Daoy (cell line): ENCODE measurements around the gene TMEM82. TPM values are rescaled to one million over a fixed set of nuclear protein-coding genes. Genes with fewer than 3 reads are reported as not detected.
"Not testable (repeated sequence)": the region's sequence is repeated elsewhere in the genome, so short reads cannot be mapped to it uniquely, and the experiment has no call there.

Source experiments
- DNase-seq: peaks from one replicate; pipeline ENCODE4 v3.0.0-alpha.2; 2015; ENCODE audit warnings: low read depth
- total RNA-seq: library from RNA; depleted of rRNA; stranded (reverse); fragments of >200 nt; shearing (Covaris generic); gene quantifications from 2 replicates; pipeline ENCODE4 v1.2.3, GENCODE V29; 2014; rRNA removed

The TMEM82 gene
- total RNA-seq = not detected in 2 replicates

DNA sequence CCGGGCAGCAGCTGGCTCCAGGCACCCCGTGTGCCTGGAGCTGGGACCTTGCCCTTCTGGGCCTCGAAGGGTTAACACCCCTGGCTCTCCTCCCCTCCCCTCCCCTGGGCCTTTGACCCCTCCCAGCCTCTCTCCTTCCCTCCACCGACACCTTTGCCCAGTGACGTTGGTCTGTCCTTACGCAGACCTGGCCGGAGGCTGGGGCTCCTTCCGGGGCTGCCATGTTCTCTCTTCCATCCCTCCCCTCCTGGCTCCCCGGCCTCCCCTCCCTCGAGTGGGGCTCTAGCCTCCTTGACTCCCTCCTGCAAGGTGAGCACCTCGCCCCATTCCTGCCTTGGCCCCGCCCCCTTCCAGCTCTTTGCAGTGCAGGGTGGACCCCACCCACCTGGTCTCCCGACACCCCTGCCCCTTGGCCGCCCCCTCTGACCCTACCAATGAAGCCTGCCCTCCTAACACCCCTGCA, at the start of gene TMEM82:
Gene TMEM82, plus strand, starts transcription at position 161 of the 463 bp plus-strand sequence. Its CDS starts 61 bp downstream, at position 222.
- no peak for DNase-seq

DNA sequence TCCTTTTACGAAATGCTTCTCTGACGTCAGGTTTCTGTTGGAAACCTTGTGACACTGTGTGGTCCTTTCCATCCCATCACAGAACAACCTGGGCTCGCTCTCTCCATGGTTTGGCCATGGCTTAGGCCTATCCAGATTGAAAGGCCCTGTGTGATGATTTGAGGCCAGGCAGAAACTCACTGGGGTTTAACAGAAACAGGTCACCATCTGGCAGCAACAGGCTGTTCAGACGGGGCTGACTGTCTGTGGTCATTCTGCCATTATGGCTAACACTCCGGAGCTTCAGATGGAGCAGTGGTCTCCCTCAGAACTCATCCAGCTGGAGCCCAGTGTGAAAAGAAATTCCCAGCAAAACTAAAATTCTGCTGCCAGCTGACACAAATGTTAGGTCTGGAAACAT, 48.9 kb upstream of the TMEM82 start:
- no peak for DNase-seq

DNA sequence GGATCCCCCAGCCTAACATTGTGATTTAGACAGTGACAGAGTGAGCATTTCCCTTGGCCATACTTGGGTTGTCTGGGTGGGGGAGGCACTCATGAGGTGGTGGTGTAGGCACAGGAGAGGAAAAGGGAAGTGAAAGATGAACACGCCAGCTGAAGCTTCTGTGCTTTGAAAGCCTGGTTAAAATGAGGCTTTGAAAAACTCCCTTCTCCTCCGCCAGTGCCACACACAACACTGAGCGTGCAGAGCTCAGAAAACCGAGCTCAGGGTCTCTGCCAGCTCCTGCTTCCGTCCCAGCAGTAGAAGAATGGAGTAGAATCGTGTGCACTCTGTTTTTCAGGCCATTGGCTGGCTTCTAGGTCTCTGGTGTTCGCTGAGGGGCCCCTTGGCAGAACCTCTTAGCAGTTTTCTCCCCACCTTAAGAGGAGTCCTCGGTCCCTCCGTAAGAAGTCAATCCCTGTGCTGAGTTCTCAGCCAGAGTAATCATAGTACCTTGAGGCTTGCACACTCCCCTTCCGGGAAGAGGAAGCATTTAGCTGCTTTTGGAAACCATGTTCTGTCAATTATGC, 45.3 kb upstream of the TMEM82 start:
- no peak for DNase-seq

DNA sequence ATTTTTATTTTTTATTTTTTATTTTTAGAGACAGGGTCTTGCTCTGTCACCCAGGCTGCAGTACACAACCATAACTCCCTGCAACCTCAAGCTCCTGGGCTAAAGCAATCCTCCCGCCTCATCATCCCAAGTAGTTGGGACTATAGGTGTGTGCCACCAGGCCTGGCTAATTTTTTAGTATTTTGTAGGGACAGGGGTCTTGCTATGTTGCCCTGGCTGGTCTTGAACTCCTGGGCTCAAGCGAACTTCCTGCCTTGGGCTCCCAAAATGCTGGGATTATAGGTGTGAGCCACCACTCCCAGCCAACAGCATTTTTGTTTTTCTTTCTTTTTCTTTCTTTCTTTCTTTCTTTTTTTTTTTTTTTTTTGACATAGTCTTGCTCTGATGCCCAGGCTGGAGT, 44.1 kb upstream of the TMEM82 start:
- DNase-seq = no peak

DNA sequence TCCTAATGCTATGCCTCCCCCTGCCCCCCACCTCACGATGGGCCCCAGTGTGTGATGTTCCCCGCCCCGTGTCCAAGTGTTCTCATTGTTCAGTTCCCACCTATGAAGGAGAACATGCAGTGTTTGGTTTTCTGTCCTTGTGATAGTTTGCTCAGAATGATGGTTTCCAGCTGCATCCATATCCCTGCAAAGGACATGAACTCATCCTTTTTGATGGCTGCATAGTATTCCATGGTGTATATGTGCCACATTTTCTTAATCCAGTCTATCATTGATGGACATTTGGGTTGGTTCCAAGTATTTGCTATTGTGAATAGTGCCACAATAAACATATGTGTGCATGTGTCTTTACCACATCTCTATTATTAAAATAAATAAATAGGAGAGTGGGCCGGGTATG, 43.0 kb upstream of the TMEM82 start:
- not testable (repeated sequence) for DNase-seq

DNA sequence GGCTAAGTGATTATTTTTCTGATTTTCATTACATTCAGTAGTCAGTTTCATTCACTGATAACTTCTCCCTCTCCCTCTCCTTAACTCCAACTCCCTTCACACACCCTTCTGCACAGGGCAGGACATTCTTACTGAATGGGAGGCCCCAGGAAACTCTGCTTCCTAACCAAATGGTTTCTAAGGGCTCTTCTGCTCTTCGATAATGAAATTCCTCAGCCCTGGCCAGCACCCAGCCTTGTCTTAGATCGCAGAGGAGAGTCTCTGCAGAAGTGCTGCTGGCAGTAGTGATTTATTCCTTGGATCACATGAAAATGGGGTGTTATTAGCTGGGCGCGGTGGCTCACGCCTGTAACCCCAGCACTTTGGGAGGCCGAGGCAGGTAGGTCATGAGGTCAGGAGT, 41.8 kb upstream of the TMEM82 start:
- no peak for DNase-seq

DNA sequence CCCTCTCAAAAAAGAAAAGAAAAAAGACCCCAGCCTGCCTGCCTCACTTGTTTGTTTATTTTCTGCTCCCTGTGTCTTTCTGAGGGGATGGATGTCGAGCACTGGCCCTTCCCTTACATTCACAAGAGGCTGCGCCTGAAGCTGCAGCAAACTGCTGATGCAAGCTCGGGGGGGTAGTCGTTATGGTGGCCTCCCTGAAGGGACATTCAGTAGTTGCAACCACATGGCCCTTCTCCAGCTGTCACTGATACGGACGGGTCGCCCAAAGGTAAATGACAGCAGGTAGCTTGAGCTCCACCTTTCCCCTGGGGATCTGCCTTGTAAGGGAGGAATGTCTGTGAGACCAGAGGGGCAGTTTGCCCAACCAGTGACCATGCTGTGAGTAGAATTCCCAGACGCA, 40.5 kb upstream of the TMEM82 start:
- DNase-seq = no peak

DNA sequence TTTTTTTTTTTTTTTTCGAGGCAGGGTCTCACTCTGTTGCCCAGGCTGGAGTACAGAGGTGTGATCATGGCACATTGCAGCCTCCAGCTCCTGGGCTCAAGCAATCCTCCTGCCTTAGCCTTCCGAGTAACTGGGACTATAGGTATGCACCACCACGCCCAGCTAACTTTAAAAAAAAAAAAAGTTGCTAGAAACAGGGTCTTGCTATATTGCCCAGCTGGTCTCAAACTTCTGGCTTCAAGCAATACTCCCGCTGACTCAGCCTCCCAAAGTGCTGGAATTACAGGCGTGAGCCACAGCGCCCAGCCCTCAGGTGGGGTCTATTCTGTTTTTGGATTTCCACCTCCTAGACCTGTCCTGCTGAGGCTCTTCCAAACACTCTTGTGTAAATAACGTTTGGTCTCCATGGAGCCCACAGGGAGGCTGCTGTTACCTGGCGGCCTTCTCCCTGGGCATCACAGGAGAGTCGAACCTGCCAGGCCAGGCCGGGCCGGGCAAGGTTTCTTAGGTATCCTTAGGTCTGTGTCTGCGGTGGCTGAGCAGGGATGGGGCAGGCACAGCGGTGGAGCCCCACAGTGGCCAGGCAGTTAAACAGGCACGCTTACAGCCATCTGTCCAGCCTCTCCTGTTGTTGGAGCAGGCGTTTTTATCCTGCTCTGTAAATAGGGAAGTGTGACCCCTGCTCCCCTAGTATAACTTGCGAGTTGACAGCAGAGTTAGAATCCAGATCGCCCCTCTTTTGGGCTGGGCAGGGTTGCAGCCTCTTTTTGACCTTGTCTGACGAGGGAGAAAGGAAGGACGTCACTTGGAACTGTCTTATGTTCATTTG, 39.4 kb upstream of the TMEM82 start:
- peak; percentile 43 for DNase-seq

DNA sequence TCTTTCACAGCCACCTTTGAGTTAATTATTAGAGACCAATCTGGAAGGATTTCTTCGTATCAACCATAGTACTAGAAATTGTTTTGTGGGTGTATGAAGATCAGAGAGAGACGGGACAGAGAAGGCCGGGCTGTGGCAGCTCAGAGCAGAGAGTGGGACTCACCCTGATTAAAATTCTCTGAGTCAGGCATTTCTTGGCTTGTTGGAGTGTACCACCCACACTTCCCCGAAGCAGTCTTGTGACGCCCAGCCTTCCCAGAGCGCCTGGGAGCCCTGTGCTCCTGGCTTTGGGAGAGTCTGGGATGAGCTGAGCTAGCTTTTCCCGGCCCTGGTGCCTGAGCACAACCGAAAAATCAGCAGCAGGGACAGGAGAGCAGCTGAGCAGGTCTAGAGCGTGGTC, 38.7 kb upstream of the TMEM82 start:
- peak; percentile 80 for DNase-seq

DNA sequence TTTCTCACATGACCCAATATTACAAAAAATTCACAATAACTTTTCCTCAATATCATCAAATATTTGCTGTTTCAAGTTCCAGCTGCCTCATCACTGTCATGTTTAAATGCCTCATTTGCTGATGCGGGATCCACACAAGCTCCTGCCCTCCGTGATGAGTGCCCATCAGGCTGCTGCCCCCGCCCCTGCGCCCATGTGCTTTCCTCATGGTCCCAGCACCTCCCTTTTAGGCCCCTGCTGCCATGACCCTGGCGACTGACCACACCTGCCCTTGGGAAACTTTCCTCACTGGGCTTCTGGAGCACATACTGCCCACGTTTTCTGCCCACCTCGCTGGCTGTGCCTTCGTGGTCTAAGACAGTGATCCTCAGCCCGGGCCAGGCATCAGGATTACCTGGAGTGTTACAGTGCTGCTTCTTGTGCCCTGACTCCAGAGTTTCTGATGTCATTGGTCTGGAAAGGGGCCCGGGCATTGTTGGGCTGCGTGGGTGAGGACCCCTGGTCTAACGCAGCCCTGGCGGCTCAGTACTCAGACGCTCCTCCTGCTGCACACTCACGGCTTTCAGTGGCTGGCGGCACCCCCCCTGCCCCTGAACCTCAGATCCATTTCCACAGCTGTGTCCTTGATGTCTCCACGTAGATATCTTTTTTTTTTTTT, 37.6 kb upstream of the TMEM82 start:
- no peak for DNase-seq

DNA sequence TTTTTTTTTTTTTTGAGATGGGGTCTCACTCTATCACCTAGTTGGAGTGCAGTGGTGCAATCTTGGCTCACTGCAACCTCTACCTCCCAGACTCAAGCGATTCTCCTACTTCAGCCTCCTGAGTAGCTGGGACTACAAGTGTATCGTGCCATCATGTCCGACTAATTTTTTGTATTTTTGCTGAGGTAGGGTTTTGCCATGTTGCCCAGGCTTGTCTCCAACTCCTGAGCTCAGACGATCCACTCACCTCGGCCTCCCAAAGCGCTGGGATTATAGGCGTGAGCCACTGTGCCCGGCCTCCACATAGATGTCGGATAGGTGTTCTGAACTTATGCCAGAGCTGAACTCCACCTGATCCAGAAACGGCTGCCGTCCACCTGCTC, 37.1 kb upstream of the TMEM82 start:
- DNase-seq = no peak

DNA sequence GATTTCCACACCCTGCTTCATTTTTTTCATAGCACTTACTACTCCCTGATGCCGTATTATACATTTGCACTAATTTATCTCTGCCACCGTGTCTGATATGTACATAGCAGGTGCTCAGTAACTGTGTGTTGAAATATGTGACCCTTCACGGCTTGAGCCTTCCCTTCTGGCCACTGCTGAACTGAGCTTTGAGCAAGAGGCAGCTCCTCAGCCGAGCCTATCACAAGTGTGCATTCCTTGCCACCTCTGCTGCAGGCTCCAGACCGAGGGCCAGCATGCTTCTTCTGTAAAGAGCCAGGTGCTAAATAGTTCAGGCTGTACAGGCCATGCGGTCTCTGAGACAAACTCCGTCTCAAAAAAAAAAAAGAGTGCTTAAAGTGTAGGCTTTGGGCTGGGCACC, 35.5 kb upstream of the TMEM82 start:
- no peak for DNase-seq

DNA sequence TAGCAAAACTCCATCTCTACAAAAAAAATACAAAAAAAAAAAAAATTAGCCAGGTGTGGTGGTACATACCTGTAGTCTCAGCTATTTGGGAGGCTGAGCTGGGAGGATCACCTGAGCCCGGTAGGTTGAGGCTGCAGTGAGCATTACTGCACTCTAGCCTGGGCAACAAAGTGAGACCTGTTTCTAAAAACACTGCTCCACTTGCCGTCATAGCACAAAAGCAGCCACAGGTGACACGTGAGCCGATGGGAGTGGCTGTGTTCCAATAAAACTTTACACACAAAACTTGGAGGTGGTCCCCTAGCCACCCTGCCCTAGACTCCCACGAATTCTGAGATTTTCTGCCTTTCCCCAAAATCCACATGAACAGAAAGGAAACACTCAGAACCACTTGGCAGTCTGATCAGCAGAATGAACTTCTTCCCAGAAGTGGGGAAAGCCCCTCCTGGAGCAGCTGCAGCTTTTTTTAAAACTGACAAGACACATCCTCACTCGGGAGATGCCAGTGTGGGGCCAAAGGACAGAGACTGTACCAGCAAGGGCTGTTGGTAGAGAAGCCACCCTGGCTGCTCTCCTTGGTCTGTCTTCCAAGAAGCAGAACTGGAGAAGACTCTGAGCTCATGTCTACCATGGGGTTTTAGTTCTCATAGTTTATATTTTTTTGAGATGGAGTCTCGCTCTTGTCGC, 34.9 kb upstream of the TMEM82 start:
- no peak for DNase-seq

DNA sequence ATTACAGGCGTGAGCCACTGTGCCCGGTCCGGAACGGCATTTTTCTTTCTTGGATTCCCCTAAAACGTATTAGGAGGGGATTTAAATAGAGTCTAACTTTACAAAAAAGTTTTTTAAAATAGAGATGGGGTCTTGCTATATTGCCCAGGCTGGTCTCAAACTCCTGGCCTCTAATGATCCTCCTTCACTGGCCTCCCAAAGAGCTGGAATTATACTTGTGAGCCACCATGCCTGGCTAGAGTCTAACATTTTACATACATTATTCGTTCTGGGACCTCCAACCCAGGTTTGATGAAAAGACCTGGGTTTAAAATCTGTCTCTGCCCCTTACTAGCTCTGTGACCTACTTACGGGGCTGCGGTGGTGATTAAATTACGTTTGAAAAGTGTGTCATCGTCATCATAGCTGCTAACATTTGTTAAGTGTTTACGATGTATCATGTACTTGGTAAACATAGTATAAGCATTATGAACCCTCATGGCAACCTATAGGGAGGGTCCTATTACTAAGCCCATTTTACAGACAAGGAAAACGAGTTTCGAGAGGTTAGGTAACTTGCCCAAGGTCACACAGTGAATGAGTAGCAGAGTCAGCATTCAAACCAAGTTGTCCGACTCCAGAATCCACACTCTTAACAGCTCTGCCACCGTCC, 33.7 kb upstream of the TMEM82 start:
- DNase-seq = no peak

DNA sequence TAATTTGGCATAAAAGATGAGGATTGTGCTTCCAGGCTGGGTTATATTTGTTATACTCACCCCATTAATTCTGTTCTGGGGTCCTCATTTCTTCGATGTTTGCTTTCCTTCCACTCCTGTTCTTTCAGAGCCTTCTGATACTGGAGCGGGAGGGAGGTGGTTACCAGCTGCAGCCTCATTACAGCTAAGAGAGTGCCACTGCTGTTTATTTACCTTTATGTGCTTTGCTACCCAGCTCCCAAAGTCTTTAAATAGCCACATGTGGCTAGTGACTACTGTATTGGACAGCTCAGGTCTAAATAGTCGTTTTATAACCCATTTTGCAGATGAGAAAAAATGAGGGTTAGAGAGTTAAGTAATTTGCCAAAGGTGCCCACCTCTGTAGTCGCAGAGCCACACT, 33.1 kb upstream of the TMEM82 start:
- no peak for DNase-seq

DNA sequence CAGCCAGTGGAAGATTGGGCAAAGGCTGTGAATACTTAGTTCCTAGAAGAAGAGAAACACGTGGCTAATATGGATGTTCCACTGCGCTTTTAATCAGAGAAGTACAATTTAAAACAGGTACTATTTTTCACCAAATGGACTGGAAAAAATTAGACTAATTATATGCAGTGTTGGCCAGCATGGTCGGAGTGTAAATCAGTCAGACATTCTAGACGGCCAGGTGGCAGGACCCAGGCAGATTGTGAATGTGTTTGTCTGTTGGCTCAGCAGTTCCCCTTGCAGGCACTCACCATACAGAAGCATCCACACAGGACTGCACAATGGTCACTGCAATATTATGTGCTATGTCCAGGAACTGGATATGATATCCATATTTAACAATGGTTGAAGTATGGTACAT, 30.1 kb upstream of the TMEM82 start:
- no peak for DNase-seq

DNA sequence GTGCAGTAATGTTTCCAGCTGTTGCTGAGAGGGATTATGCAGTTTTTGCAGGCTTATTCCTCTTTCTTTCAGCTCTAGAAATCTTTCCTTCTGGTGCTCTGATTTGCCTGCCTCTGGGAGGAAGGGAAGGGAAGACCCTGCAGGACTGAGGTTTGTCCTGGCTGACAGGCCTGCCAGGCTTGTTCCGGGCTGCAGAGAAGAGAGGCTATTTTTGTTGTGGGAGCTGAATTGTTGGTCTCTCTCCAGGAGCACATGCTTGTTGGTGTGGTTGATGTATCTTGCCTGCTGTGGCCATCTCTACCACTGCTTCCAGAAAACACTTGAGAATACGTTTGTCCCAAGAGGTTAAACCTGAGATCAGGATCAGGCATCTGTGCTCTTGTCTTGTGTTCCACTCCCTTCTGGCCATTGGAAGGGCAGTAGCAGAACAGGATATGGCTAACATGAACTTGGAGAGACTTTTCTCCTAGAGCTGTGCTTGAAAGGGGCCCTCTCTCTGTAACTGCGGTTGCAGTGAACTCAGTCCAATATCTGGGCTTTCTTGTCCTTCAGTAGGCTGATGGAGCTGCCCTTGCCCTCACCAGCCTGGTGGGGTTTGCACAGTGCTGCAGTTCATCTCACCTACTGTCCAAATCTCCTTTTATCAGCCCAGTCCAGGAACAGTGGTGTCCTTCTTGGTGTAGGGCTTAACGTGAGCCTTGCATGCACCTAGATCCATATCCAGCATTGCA, 27.7 kb upstream of the TMEM82 start:
- DNase-seq = no peak

DNA sequence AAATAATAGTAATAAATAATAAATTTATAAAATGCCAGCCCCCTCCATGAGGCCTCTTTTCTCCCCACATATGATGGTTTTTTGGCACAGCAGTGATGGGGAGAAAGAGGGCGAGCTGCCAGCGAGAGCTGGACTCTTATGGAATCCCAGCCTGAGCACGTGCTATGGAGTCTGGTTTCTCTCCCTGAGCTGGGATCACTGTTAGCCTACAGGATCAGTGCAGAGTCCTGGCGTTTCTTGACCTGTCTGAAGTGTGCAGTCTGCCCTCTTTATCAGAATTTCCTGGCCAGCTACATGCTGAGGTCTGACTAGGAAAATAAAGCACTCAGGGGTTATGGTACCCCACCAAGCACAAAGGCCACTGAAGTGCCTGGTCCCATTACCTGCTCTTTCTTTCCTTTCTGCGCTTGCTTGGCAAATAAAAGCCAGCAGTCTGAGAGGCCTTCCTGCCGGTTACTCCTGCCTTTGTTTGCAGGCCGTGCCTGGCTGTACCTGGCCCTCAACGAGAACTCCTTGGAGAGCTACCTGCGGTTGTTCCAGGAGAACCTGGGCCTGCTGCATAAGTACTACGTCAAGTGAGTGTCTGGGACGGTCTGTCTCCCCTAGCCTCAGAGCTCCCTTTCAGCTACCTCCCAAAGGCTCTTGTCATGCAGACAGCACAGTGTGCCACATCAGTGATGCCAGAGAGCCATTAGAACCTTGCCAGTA, 24.7 kb upstream of the TMEM82 start:
- no peak for DNase-seq

DNA sequence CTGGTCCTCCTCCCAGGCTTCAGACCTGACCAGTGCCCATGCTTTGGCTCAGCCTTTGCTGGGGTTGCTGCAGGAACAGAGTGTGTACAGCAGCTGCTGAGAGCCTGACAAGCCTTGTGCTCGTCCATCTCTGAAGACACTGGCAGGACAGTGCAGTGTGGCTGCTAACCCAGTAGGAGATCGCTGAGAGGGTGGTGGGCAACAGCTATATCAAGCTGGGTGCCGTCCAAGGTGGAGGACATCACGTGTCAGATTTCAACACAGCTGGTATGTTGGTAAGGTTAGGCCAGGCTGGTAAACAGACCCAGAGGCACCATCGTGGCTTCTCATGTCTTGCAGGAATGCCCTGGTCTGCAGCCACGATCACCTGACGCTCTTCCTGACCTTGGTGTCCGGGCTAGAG, 24.1 kb upstream of the TMEM82 start:
- no peak for DNase-seq

DNA sequence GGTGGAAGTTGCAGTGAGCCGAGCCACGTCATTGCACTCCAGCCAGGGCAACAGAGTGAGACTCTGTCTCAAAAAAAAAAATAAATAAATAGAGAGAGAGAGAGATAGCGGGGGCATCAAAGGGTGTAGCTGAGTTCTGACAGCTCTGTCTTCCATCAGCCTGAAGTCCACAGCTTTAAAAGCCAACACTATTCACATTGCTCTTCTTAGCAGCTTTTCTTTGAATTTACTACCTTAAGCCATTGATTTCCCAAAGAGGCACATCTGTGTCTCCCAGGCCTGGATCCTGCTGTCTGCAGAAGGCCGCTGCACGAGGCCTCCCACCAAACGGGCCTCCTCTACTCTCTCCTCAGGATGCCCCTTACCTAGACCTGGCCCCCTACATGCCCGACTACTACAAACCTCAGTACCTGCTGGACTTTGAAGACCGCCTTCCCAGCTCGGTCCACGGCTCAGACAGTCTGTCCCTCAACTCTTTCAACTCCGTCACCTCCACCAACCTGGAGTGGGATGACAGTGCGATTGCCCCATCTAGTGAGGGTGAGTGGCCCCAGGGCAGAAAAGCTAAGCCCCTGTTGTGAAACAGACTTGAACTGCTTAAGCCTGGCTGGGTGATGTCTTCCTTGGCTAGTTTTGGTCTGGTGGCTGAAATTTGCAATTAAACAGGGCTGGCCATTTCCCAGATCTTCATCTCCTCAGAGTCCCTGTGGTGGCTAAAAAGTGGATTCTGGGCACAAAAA, 22.7 kb upstream of the TMEM82 start:
- DNase-seq = no peak
